T47D (cell line): ENCODE measurements around the gene AHDC1.

Experiments
- DNase-seq, 2 experiments: peaks; one replicate each; pipeline versions ENCODE4 v3.0.0 to v3.0.0-alpha.2; 2011 to 2012; ENCODE audit warnings: low read depth in 1 of 2, low spot score in 1 of 2
- JUND ChIP-seq: IDR thresholded peaks from 2 replicates; pipeline ENCODE4 v1.6.1; 2012; ENCODE audit warnings: low read depth
- in situ Hi-C: cut with HindIII; loops from 2 replicates; pipeline ENCODE4 v1.10.0; 2016; ENCODE audit warnings: low sequenced_read_pairs, low pct_unique_long_range_greater_than_20kb

The AHDC1 gene

DNA sequence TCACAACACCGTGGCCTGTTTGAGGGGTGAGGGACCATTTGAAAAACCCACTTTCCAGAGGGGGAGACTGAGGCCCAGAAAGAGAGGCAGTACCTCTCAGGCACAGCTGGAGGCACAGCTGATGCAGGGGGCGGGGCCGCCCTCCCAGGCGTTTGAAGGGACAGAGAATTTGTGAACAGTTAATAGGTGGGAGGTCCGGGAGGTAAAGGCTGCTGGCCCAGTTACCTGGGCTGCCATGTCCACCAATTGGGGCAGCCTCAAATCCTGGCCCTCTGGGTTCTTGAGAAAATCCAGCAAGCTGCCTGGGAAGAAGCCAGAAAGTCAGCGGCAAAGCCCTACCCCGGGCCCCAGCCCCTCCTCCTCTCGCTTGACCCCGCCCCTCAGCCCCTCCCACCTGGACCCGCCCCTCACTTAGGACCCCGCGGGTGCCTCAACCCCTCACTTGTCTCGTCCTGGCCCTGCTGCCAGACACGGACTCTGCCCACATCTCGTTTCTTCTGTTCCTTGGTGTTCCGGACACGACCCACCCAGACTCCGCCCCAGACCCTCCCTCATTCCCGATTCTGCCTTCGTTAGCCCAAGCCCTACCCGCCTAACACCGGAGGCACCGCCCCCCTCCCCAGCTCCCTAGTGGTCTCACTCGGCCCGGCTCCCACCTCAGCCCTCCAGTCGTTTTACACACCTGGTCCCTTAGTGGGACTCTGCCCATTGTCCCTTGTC lies 10.8 kb upstream of the AHDC1 start:
- in situ Hi-C loops: no loop called here
- no peak for TF ChIP-seq JUND
- DNase-seq: no peak

DNA sequence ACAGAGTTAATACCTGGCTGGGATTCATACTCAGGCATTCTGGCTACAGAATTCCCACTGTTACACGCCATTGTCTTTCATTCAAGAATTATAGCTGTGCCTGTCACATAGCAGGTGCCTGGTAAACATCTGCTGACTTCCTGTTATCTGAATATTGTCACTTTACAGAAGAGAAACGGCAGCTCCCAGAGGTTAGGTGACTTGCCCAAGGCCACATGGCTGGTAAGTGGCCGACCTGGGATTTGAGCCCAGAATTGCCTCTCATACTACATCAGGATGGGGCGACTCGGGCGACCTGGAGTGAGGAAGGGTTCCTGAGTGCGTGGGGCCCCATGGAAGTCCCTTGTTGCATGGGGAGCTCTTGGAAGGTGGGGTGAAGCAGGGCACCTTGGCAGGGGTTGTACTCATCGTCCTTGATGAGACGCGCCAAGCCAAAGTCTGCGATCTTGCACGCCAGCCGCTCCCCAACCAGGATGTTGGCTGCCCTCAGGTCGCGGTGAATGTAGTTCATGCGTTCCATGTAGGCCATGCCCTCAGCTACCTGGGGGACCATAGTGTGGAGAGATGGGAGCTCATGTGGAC lies 10.2 kb upstream of the AHDC1 start:
- TF ChIP-seq JUND: no peak
- no peak for DNase-seq
- in situ Hi-C loops: no loop called here

DNA sequence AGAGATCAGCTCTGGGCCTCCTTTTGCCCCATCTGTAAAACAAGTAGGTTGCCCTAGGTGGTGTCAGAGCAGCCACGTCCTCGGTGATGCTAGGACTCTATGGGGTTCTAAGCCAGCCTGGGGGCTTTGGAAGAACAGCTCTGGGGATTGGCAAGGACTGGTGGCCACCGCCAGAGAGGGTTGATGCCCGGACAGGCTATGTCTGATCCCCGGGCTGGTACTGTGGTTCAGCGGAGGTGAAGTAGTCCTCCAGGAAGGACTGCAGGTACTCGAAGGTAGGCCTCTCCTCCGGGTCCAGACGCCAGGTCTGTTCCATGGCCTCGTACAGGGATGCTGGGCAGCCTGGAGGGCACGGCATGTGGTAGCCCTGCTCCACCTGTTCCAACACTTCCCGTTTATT lies 8.8 kb upstream of the AHDC1 start:
- DNase-seq: no peak
- in situ Hi-C loops: no loop called here
- no peak for TF ChIP-seq JUND

DNA sequence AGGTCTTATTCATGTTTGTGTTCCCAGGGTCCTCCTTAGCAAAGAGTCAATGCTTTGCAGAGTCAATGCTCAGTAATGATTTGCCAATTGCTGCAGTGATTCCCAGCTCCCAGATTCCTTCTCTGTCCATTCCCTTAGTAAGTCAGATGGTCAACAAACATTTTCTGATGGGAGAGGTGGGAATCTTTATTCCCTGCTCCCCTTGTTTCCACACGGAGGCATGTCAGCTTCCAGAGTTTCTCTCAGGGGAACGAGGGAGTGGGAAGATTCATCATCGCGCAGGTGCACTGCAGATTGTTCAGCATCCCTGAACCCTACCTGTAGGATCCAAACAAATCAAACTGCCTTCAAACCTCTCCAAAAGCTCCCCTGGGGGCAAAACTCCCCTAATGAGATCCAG lies 7.5 kb upstream of the AHDC1 start:
- in situ Hi-C loops: no loop called here
- DNase-seq: no peak
- TF ChIP-seq JUND: no peak

DNA sequence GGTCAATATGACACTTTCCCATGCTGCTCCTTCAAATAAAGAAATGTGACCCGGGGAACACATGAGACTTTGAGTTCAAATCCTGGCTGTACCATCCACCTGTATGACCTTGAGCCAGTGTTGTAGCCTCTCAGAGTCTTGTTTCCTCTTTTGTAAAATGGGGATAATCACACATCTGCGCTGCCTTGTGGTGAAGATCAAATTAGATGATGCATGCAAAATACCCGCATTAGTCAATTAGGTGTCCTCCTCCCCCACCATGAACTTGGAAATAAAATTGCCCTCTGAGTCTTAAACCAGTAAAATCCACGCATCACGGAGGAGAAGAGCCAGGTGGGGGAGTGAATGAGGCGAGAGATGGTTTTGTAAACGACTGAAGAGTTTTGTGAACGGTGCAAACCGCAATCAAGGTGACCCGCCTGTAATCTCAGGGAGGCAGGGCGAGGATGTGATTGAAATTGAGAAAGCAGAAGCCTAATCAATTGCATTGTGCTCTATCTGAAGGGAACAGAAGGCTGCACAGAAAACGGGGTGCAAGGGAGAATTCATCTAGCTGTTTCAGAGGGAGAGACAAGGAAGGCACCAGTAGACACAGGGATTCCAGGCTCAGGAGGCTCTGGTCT lies 5.8 kb upstream of the AHDC1 start:
- no peak for TF ChIP-seq JUND
- DNase-seq: no peak
- in situ Hi-C loops: no loop called here

DNA sequence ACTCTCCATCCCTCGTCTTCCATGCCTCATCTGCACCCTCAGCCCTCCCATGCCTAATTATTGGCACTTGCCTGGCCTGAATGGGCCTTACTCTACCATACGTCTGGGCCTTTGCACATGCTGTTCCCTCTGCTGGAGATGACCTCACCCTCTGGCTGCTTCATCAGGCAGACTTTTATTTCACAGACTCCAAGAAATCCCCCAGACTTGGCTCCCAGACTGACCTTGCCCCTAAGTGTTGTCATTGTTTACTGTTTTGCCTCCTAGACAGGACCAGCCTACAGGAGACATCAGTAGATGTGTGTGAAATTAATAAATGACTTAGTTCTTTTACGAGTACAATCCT lies 5.2 kb upstream of the AHDC1 start:
- DNase-seq: no peak
- in situ Hi-C loops: no loop called here

DNA sequence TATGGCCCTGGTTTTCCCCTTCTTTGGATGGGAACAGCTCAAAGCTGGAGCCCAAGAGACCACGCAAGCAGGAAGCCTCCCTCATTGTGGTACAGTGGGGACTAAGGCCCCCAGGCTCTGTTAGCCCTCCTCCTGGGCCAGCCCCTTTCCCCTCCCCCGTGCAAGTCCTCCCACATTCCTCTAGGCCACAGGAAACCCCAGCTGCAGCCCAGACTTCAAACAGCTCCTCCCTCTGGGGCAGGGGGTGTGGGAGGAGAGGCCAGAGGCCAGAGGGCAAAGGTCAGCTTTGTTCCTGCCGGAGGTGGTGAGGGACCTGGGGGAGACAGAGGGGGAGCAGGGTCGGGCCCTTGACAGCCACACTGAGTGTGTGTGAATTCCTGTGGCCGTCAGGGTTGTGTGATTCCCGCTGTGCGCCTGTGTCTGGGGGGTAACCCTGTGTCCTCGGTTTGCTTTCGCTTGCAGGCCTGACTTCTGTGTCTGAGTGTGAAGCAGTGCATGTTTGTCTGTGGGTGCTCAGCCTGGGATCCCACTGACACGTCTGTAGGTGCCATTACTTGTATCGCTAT lies 3.4 kb upstream of the AHDC1 start:
- in situ Hi-C loops: no loop called here
- no peak for DNase-seq
- TF ChIP-seq JUND: no peak

More for the DNA sequence above, 5.2 kb upstream of the AHDC1 start:
- TF ChIP-seq JUND: no peak

DNA sequence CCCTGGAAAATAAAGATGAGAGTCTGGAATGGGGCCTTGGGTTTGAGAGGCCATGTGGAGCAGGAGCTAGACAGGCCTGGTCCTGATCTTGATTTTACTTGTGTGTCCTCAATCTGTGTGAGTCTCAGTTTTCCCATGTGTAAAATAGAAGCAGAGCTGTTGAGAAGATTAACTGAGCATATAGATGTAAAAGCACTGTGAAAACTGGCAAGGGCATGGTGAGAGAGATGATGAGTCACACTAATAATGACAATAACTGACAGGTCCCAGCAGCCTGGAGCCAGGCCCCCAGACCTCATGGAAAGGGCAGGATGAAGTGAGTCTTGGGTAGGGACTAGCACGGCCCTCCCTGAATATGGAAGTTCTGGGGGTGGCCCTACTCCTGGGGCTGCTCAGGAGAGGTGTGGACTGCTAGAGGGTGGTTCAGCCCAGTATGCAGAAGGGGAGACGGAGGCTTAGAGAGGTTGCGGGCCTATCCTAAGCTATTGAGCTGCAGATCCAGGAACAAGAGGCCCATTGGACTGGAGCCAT lies 2.8 kb upstream of the AHDC1 start:
- in situ Hi-C loops: no loop called here
- TF ChIP-seq JUND: no peak
- DNase-seq: no peak

DNA sequence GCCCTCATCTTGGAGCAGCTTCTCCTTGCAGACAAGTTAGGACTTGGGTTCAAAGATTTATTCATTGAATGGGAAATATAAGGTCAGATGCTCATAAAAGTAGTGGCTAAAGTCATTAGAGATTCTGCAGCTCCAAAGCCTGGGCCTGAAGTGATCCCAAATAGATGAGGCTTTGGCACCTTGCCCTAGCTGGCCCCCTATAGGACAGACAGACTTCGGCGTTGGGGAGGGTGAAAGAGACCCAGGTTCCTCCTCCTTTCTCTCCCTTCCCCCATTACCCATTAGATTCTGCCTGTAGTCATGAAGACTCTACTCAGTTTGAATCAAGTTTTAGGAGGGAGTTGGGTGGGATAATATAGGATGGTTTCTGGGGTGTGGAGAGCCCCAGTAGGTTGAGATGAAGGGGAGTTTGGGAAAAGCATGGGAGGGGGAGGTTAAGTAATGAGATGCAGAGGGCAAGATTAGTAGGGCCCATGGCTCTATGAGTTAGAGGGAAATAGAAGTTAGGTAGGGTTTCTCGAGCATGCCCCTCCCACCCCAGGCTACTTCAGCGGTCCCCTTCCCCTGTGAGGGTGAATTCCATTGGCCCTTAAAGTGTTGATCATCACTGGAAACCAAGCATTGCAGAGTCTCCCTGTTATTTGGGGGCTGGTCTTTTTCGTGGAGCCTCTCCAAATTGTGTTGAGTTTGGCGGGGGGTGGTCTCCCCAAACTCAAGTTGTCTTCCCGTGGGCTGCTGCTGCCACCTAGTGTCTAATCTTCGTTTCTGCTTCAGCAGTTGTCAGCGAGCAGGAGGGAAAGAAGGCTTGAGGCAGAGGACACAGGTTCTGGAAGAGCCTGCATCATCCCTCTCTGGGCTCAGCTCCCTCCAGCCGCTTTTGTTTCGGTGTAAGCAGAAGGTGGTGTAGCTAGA lies 2.1 kb upstream of the AHDC1 start:
- peak in 1 of 2 experiments; percentile 62 for DNase-seq
- in situ Hi-C loops: no loop called here
- TF ChIP-seq JUND: no peak

DNA sequence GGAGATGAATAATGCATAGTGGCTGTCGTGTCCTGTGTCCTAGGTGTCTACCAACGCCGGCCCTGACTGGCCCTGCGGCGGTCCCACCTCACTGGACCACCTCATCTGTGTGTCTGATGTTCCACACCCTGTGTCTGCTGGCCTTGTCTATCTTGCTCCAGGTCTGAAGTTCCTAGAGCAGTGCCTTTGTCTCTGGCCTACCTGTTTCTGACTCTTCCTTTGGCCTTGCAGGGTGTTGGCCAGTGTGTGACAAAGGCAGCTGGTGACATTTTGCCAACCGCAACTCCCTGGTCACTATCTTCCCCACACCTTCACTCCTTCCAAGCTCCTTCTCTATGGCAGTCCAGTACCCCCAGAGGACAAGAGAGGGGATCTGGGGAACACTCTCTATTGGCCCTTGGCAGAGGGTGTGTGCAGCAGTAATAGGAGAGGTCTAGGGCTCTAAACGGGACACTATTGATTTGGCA lies 1.4 kb upstream of the AHDC1 start:
- no peak for DNase-seq
- TF ChIP-seq JUND: no peak
- in situ Hi-C loops: no loop called here

DNA sequence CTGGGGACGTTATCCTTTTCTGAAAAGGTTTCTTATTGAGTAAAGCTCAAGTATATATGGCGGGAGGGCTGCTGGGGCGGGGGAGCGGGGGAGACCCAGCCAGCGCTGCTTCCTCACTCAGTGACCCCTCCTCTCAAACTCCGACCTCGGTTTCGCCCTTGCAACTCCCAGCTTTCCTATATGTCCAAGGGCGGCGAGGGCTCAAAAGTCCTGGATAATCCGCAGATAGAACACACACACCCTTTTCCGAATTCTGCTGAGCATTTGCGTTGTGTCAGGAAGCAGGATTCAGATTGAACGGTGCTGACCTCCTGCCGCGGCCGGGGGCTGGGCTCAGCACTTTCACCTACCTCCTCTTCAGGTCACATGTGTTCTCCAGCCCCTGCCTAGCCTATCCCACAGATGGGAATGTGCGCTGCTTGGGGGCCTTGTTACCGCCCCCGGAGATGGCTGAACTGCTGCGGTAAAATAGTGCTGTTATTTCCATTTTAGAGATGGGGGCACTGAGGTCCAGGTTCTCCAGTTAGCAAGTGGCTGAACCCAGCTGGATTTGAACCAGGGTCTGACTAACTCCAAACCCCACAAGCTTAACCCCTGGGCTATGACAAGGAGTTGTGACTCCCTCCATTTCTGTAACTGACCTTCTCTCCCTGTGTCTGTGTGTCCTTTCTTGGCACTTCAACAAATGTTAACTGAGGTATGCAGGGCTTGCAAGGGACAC lies 795 bp upstream of the AHDC1 start:
- no peak for TF ChIP-seq JUND
- no peak for DNase-seq
- in situ Hi-C loops: no loop called here

DNA sequence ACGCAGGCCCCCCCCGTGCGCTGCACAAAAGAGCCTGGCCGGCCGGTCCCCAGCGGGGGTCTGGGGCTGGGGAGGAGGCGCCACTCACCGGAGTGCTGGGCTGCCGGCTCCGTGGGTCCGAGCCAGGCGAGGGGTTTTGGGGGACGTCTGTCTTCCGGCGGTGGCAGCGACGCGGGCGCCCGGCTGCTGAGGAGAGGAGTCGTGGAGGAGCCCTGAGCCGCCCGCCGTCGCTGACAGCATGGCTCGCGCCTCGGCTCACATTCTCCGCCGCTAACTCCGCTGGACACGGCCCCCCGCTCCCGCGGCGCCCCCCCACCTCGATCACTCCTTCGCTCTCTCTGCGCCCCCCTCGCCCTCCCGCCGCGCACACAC lies 649 bp downstream of the AHDC1 start:
- peak; percentile 22 to 23 for DNase-seq
- TF ChIP-seq JUND: no peak
- in situ Hi-C loops: no loop called here
